ENCODE measurements around the gene SDC1. TPM values are rescaled to one million over a fixed set of nuclear protein-coding genes. Genes with fewer than 3 reads are reported as not detected.
A peak's percentile ranks its signal among the peaks of the same experiment; 100 is the strongest.

Gene SDC1
- total and polyA plus RNA-seq, 8 donors = 88.9 to 278 (median 117) TPM

- TF ChIP-seq, protein P1, sequence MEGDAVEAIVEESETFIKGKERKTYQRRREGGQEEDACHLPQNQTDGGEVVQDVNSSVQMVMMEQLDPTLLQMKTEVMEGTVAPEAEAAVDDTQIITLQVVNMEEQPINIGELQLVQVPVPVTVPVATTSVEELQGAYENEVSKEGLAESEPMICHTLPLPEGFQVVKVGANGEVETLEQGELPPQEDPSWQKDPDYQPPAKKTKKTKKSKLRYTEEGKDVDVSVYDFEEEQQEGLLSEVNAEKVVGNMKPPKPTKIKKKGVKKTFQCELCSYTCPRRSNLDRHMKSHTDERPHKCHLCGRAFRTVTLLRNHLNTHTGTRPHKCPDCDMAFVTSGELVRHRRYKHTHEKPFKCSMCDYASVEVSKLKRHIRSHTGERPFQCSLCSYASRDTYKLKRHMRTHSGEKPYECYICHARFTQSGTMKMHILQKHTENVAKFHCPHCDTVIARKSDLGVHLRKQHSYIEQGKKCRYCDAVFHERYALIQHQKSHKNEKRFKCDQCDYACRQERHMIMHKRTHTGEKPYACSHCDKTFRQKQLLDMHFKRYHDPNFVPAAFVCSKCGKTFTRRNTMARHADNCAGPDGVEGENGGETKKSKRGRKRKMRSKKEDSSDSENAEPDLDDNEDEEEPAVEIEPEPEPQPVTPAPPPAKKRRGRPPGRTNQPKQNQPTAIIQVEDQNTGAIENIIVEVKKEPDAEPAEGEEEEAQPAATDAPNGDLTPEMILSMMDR (IDR thresholded peaks at IDR 0.05) = no peak
- no peaks in the 10 kb centered on the region for H3K9me3 ChIP-seq
- no peaks in the 10 kb centered on the region for H3K36me3 ChIP-seq
- no peaks in the 10 kb centered on the region for H3K27me3 ChIP-seq
- H3K4me1 ChIP-seq = peaks cover 0 to 18% of the 10 kb centered on the region in 2 donors
- DNase-seq (no peak), ATAC-seq (peak; percentile 32)
- intact Hi-C loops (cut with DNase I) = no loop called here
- H3K4me3 ChIP-seq = no peak overlapping the region
- no peak overlapping the region for H3K27ac ChIP-seq
Measured at GRCh38 chr2:20150806-20151571, 73.9 kb downstream of the SDC1 start.

Other genes with a start within 250 kb of the SDC1 start
- gene WDR35, start 235.0 kb downstream of the SDC1 start, total RNA-seq = 1 to 10 TPM; 8.0 to 8.1 TPM
- gene WDR35, start 235.0 kb downstream of the SDC1 start, polyA plus RNA-seq (ENCODE audit: insufficient read length in 6 of 6) = 10 to 100 TPM; 26.6 to 32.3 (median 28.7) TPM
- gene MATN3, start 212.5 kb downstream of the SDC1 start, total RNA-seq = 1 to 10 TPM; 3.7 to 9.1 TPM
- gene MATN3, start 212.5 kb downstream of the SDC1 start, polyA plus RNA-seq (ENCODE audit: insufficient read length in 6 of 6) = 10 to 100 TPM in 2 of 6 donors, 1 to 10 TPM in 4; 8.1 to 12.0 (median 9.7) TPM
- gene LAPTM4A, start 173.5 kb downstream of the SDC1 start, total RNA-seq = 100 to 1,000 TPM; 220 to 300 TPM
- 100 to 1,000 TPM; 442 to 531 (median 478) TPM for gene LAPTM4A, start 173.5 kb downstream of the SDC1 start, polyA plus RNA-seq (ENCODE audit: insufficient read length in 6 of 6)
- 10 to 100 TPM; 86.4 to 97.6 TPM for gene PUM2, start 125.7 kb upstream of the SDC1 start, total RNA-seq
- gene PUM2, start 125.7 kb upstream of the SDC1 start, polyA plus RNA-seq (ENCODE audit: insufficient read length in 6 of 6) = 100 to 1,000 TPM; 106 to 129 (median 121) TPM
- gene RHOB, start 221.9 kb upstream of the SDC1 start, total RNA-seq = 100 to 1,000 TPM; 116 to 124 TPM
- 100 to 1,000 TPM in 2 of 6 donors, 10 to 100 TPM in 4; 54.0 to 172 (median 92.6) TPM for gene RHOB, start 221.9 kb upstream of the SDC1 start, polyA plus RNA-seq (ENCODE audit: insufficient read length in 6 of 6)

Data from left lung (tissue), 10 donors.